Cerebellar nuclear complex (tissue), 1 donor: ENCODE data around the gene CERS3.

ENCODE experiments used
- DNase-seq, 2 experiments: peaks; one replicate each; lab custom pipeline; 2025; lab: John Stamatoyannopoulos, UW

Gene CERS3

DNA sequence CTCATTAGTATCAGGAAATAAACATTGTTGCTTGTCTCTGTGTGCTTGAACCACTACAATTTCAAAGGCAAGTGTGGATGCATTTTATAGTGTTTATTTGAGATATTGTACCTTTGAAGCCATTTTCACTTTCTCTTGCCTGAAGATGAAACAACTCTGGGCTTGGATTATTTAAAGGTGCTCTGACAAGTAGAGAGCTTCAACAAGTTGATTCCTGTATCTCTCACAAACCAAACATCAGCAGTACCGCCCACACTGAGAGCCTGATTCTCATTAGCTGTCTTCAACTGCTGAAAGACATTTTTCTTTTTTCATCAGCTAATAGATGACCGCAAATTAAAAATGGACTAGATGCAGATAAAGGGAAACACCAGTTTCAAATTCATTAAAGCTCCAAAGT, 806 bp upstream of the CERS3 start:
- no peak for DNase-seq

GRCh38 chr15:100526027-100526481, 2.7 kb downstream of the CERS3 start:
- DNase-seq, result peak; percentile 44 to 63

- DNase-seq, result no peak
Measured at GRCh38 chr15:100525436-100525835, 3.3 kb downstream of the CERS3 start.

- no peak for DNase-seq
Measured at GRCh38 chr15:100524326-100524725, 4.4 kb downstream of the CERS3 start.

- no peak for DNase-seq
Measured at GRCh38 chr15:100521907-100522306, 6.8 kb downstream of the CERS3 start.

- DNase-seq, result no peak
Measured at GRCh38 chr15:100520132-100520921, 8.4 kb downstream of the CERS3 start.

- DNase-seq, result no peak
Measured at GRCh38 chr15:100517846-100518245, 10.9 kb downstream of the CERS3 start.

DNA sequence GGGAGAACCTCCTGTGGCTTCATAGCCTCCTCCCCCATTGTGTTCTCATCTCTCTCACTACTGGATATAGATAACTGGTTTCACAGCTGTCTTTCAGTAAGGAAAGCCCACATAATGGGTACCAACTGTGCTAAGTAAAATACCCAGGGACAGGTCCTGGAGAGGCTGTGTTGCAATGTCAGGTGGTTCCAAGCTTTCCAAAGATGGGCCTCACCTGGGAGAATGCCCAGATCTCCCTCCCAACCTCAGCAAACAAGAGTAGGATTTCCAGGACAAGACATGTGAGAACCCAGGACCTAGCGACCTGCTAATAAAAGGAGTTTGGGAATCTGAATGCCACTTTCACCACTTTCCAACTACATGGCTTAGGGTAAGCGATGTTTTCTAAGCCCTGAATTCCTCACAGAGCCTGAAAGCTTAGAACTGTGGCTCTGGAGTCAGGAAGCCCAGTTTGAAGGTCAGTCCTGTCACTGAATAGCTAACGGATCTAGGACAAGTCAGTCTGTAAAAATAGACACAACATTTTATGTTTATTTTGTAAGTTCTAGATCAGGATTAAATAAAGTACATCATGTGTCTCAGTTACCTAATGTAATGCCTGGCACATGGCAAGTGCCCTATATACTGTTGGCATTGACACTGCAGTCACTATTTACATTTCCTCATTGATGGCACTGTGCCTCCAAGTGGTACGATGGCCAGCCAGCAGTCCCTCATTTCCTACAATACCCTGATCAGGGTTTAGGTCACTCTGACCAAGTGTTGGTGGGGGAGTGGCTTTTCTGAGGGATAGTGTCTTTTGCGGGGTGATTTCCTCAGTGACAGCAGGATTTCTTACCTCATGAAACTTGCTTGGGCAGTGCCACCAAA, 11.9 kb downstream of the CERS3 start:
- no peak for DNase-seq

DNA sequence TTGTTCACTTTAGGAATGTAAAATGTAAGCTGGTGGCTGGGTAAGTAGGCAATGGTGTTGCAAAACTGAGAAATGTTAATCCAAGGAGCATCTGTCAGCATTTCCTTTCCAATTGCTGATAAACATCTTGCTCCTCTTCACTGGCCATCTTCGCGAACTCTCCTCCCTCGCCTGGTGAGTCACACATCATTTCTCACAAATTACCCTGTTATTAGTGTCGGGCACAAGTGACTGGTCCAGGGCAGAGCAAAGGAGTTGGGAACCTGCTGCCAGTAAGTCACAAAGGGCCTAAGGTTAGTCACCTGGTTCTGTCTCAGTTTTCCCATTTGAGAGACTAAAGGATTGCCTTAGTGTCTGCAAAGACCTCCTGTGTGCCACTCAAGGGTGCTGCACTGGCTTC, 13.0 kb downstream of the CERS3 start:
- DNase-seq, result no peak

- no peak for DNase-seq
Measured at GRCh38 chr15:100508641-100509300, 20.0 kb downstream of the CERS3 start.

DNA sequence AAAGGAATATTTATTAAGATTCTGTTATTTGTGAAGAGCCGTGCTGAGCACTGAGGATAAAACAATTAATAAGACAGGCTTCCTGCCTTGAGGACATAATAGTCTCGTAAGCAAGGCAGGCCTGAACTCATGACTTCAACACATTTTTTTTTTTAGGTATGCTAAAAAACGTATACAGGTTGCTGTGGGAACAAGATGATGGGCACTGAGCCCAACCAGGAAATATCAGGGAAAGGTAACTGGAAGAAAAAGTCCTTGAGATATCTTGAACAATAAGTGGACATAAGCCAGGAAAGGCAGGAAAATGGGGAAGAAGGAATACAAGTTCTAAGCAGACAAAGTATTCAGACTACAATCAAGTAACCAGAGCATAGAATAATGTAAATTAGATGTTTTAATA, 26.1 kb downstream of the CERS3 start:
- DNase-seq, result no peak

GRCh38 chr15:100501117-100501516, 27.6 kb downstream of the CERS3 start:
- DNase-seq, result no peak

- DNase-seq, result no peak
Measured at GRCh38 chr15:100500226-100500990, 28.3 kb downstream of the CERS3 start.

GRCh38 chr15:100495861-100496260, 32.9 kb downstream of the CERS3 start:
- DNase-seq, result no peak

DNA sequence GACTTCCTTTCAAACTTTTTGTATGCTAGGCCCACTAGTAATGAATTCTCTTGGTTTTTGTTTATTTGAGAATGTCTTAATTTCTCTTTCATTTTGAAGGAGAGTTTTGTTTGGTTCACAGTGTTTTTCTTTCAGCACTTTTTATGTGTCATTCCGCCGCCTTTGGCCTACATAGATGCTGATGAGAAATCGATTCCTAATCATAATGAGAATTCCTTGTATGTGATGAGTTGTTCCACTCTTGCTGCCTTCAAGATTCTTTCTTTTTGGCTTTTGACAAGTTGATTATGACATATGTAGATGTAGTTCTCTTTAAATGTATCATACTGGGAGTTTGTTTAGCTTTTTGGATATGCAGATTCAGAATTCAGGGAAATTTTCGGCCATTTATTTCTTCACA, 35.5 kb downstream of the CERS3 start:
- DNase-seq, result no peak

GRCh38 chr15:100484443-100484842, 44.3 kb downstream of the CERS3 start:
- no peak for DNase-seq

- no peak for DNase-seq
Measured at GRCh38 chr15:100483370-100483769, 45.4 kb downstream of the CERS3 start.

DNA sequence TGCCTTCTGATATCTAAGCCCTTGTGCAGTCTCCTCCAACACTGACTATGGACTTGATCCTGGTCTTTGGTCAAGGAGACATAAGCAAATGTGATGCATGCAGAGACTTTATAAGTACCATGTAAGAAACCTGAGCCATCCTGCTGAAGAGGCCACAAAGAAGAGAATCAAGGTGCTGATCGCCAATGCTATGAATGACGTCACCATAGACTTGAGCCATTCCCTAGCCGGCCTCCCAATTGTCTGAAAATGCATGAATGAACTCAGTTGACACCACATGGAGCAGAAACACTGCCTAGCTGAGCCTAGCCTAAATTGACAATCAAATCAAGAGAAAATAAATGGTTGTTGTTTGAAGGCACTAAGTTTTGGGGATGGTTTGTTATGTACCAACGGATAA, 51.9 kb downstream of the CERS3 start:
- no peak for DNase-seq

DNA sequence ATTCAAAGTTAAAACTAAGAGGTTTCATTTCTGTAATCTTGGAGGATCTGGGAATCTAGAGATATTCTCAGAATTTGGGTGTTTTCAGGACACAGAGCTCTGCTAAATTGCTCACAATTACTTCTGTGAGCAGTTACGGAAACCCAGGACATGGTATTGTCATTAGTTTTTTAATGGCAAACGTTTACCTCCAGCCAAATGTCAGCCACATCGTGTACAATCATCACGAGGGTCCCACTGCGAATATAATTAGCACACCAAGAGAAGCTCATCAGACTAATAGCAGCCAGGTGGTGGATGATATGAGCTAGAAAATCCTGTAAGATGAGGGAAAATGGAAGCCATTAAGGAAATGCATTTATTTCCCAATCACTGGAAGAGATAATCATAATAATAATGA, 56.0 kb downstream of the CERS3 start:
- DNase-seq, result no peak

- no peak for DNase-seq
Measured at GRCh38 chr15:100471933-100472332, 56.8 kb downstream of the CERS3 start.

GRCh38 chr15:100468285-100468684, 60.5 kb downstream of the CERS3 start:
- DNase-seq, result no peak

- no peak for DNase-seq
Measured at GRCh38 chr15:100466073-100466472, 62.7 kb downstream of the CERS3 start.
